ENCODE measurements around the gene BZW1.

DNA sequence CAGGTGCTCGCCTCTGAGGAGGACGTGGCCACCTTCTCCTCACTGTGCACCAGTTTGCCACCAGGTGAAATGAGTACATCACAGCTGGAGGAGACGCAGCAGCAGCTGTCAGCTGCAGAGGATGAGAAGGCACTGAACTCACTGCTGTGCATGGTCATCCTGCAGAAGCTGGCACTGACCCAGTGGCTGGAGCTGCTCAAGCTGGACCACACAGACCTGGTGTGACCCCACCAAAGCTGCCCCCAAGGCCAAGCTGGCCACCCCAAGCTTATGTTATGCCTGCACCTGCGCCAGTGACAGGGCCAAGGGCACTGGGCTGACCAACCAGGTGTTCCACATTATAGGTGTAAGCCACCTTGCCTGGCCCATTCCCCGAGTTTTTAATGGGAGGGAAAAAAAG is 33.5 kb downstream of the BZW1 start:
- TF ChIP-seq, protein P1, sequence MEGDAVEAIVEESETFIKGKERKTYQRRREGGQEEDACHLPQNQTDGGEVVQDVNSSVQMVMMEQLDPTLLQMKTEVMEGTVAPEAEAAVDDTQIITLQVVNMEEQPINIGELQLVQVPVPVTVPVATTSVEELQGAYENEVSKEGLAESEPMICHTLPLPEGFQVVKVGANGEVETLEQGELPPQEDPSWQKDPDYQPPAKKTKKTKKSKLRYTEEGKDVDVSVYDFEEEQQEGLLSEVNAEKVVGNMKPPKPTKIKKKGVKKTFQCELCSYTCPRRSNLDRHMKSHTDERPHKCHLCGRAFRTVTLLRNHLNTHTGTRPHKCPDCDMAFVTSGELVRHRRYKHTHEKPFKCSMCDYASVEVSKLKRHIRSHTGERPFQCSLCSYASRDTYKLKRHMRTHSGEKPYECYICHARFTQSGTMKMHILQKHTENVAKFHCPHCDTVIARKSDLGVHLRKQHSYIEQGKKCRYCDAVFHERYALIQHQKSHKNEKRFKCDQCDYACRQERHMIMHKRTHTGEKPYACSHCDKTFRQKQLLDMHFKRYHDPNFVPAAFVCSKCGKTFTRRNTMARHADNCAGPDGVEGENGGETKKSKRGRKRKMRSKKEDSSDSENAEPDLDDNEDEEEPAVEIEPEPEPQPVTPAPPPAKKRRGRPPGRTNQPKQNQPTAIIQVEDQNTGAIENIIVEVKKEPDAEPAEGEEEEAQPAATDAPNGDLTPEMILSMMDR (IDR thresholded peaks at IDR 0.05): no peak
- no peak for TF ChIP-seq POLR2A (IDR thresholded peaks at IDR 0.05)
